ENCODE results near the gene GALM. TPM values are rescaled to one million over a fixed set of nuclear protein-coding genes. Genes with fewer than 3 reads are reported as not detected.

GALM gene
- polyA plus RNA-seq, 3 donors: 3.0 to 3.6 (median 3.1) TPM

DNA sequence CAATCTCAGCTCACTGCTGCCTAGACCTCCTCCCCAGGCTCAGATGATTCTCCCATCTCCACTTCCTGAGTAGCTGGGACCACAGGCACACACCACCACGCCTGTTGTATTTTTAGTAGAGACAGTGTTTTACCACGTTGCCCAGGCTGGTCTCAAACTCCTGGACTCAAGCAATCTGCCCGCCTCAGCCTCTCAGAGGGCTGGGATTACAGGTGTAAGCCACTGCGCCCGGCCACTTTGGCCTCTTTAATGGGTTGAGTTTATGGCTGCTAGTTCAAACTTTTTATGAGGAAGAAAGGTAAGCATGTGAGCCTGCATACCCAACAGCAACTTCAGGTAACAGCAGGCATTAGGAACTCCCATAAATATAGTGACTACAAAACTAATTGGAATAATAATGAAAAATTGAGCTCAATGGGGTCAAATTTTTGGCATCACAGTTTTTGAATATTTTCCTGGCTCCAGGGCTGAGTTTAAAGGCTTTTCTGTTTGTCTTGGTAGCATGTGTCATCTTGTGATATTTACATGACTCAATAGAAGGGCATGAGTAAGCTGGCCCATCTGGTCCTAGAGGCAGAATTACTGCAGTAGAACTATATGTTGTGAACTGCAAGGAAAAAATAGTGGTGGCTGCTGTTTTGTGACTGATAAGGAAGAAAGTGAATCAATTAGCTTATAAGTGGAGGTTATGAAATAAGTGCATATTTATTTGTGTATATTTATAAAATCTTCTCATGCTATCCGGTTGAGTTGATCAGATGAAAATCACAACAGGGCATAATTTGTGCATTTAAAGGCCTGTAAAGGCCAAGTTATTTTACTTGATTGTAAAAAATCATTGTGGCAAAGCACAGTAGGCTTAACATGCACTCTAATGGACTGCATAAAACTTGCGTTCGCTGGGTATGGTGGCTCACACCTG, 24.8 kb downstream of the GALM start:
- Histone ChIP-seq H3K9me3 (replicated peaks in 1 of 2; ENCODE audit: control insufficient read depth in 1 of 2, insufficient read depth in 1 of 2, low read length in 2 of 2) (no peaks in the 10 kb centered on the region), H3K36me3 (replicated peaks in 1 of 2; ENCODE audit: control insufficient read depth in 1 of 2, insufficient read depth in 2 of 2, low read length in 2 of 2) (peaks cover 5 to 43% of the 10 kb centered on the region in 2 donors), H3K4me1 (ENCODE audit: control insufficient read depth in 1 of 2, insufficient read depth in 2 of 2, low read length in 2 of 2) (peaks cover 7 to 8% of the 10 kb centered on the region in 2 donors), H3K27ac (ENCODE audit: low read depth in 1 of 2, low read length in 2 of 2) (no peak overlapping the region), H3K79me2 (ENCODE audit: insufficient read depth, low read length) (no peaks in the 10 kb centered on the region), H2AFZ (ENCODE audit: insufficient read depth, low read depth, low read length, poor library complexity, severe bottlenecking) (no peak overlapping the region), H3K4me2 (replicated peaks; ENCODE audit: extremely low read depth, low read length, poor library complexity, severe bottlenecking) (no peak overlapping the region), H4K20me1 (ENCODE audit: insufficient read depth, low read length) (no peaks in the 10 kb centered on the region), H3K27me3 (ENCODE audit: control insufficient read depth in 2 of 2, insufficient read depth in 2 of 2, low read length in 2 of 2) (no peaks in the 10 kb centered on the region), H3K9ac (ENCODE audit: insufficient read depth, low read length, poor library complexity, severe bottlenecking) (no peak overlapping the region), H3K4me3 (replicated peaks in 1 of 3; ENCODE audit: low read depth in 2 of 3, low read length in 3 of 3) (no peak overlapping the region)
- peak overlapping the region in 1 of 7 donors; percentile 12 for H3K27ac Mint-ChIP-seq
- WGBS (ENCODE audit: insufficient coverage): 100% methylated on average over 3 of the region's 8 CpGs
- intact Hi-C loops (cut with micrococcal nuclease): no loop called here
- TF ChIP-seq, protein P1, sequence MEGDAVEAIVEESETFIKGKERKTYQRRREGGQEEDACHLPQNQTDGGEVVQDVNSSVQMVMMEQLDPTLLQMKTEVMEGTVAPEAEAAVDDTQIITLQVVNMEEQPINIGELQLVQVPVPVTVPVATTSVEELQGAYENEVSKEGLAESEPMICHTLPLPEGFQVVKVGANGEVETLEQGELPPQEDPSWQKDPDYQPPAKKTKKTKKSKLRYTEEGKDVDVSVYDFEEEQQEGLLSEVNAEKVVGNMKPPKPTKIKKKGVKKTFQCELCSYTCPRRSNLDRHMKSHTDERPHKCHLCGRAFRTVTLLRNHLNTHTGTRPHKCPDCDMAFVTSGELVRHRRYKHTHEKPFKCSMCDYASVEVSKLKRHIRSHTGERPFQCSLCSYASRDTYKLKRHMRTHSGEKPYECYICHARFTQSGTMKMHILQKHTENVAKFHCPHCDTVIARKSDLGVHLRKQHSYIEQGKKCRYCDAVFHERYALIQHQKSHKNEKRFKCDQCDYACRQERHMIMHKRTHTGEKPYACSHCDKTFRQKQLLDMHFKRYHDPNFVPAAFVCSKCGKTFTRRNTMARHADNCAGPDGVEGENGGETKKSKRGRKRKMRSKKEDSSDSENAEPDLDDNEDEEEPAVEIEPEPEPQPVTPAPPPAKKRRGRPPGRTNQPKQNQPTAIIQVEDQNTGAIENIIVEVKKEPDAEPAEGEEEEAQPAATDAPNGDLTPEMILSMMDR (IDR thresholded peaks at IDR 0.05): no peak
- peaks cover 45 to 66% of the 10 kb centered on the region in 2 donors for H3K36me3 Mint-ChIP-seq
- no peaks in the 10 kb centered on the region for H3K27me3 Mint-ChIP-seq (ENCODE audit: low read depth in 3 of 3)
- DNase-seq: no peak
- no peak overlapping the region for H3K4me3 Mint-ChIP-seq
- peaks cover 15% of the 10 kb centered on the region for H3K4me1 Mint-ChIP-seq
- no peaks in the 10 kb centered on the region for H3K9me3 Mint-ChIP-seq

DNA sequence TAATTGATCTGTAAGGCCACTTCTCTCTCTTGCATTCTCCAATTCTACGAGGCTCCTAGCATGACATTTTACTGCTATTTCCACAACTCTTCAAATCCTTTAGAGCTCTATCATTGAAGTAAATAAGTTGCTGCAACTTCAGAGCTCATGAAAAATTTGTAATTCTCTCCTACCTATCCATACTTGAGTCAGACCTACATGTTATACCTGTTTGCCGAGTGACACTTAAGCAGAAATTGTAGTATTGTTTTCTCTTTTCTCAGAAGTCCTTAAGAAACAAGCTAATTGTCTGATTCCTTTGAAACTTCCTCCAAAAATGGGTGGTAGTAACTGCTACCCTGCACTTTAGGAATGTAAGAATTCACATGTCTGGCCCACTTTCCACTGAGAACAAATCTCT, 26.1 kb downstream of the GALM start:
- H3K27me3 ChIP-seq (ENCODE audit: control insufficient read depth in 2 of 2, insufficient read depth in 2 of 2, low read length in 2 of 2): no peaks in the 10 kb centered on the region
- no peaks in the 10 kb centered on the region for H3K9me3 Mint-ChIP-seq
- no peaks in the 10 kb centered on the region for H3K79me2 ChIP-seq (ENCODE audit: insufficient read depth, low read length)
- H3K4me3 ChIP-seq (replicated peaks in 1 of 3; ENCODE audit: low read depth in 2 of 3, low read length in 3 of 3): no peak overlapping the region
- no CpG with 5 or more reads among the region's 2 CpGs for WGBS (ENCODE audit: insufficient coverage)
- no peak overlapping the region for H3K4me3 Mint-ChIP-seq
- H3K36me3 ChIP-seq (replicated peaks in 1 of 2; ENCODE audit: control insufficient read depth in 1 of 2, insufficient read depth in 2 of 2, low read length in 2 of 2): peaks cover 5 to 36% of the 10 kb centered on the region in 2 donors
- H3K27ac Mint-ChIP-seq: no peak overlapping the region
- peaks cover 7 to 8% of the 10 kb centered on the region in 2 donors for H3K4me1 ChIP-seq (ENCODE audit: control insufficient read depth in 1 of 2, insufficient read depth in 2 of 2, low read length in 2 of 2)
- peaks cover 15% of the 10 kb centered on the region for H3K4me1 Mint-ChIP-seq
- no peak overlapping the region for H3K4me2 ChIP-seq (replicated peaks; ENCODE audit: extremely low read depth, low read length, poor library complexity, severe bottlenecking)
- DNase-seq: no peak
- H3K36me3 Mint-ChIP-seq: peaks cover 38 to 63% of the 10 kb centered on the region in 2 donors
- TF ChIP-seq, protein P1 (IDR thresholded peaks at IDR 0.05): no peak
- intact Hi-C loops (cut with micrococcal nuclease): no loop called here
- H3K9me3 ChIP-seq (replicated peaks in 1 of 2; ENCODE audit: control insufficient read depth in 1 of 2, insufficient read depth in 1 of 2, low read length in 2 of 2): no peaks in the 10 kb centered on the region
- H2AFZ ChIP-seq (ENCODE audit: insufficient read depth, low read depth, low read length, poor library complexity, severe bottlenecking): no peak overlapping the region
- no peaks in the 10 kb centered on the region for H4K20me1 ChIP-seq (ENCODE audit: insufficient read depth, low read length)
- no peak overlapping the region for H3K27ac ChIP-seq (ENCODE audit: low read depth in 1 of 2, low read length in 2 of 2)
- H3K9ac ChIP-seq (ENCODE audit: insufficient read depth, low read length, poor library complexity, severe bottlenecking): no peak overlapping the region
- no peaks in the 10 kb centered on the region for H3K27me3 Mint-ChIP-seq (ENCODE audit: low read depth in 3 of 3)

Measured in CD14-positive monocyte (primary cell).